Superior temporal gyrus (tissue), 1 donor: ENCODE data around the gene MAN2A2.
"Not testable (repeated sequence)": the region's sequence is repeated elsewhere in the genome, so short reads cannot be mapped to it uniquely, and the experiment has no call there.

Experiments used
- DNase-seq: peaks from one replicate; pipeline ENCODE4 v3.0.0-alpha.2; 2016; ENCODE audit errors: extremely low spot score

The MAN2A2 gene

DNA sequence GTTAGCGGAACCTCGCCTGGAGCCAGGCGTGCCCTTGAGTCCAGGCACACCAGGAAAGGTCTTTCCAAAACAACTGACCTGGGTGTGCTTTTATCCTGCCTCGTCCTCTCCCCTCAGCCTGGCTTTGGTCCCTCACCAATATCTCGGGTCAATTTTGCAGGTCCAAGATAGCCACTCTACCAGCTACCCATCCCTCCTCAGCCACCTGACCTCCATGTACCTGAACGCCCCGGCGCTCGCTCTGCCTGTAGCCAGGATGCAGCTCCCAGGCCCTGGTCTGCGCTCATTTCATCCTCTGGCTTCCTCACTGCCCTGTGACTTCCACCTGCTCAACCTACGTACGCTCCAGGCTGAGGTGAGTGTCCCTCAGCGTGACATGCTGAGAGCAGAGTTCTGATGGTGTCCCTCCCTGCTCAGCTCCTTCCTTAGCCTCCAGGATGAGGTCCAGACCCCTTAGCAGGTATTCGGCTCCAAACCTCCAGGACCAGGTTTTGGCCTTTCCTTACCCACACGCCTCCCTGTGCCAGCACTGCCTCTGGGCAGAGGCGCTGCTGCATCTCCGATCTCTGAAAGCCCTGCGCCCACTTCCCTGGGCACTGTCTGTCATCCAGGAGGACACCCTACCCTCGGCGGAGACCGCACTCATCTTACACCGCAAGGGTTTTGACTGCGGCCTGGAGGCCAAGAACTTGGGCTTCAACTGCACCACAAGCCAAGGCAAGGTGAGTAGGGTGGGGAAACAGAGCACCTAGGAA, 15.1 kb downstream of the MAN2A2 start:
- DNase-seq = no peak

DNA sequence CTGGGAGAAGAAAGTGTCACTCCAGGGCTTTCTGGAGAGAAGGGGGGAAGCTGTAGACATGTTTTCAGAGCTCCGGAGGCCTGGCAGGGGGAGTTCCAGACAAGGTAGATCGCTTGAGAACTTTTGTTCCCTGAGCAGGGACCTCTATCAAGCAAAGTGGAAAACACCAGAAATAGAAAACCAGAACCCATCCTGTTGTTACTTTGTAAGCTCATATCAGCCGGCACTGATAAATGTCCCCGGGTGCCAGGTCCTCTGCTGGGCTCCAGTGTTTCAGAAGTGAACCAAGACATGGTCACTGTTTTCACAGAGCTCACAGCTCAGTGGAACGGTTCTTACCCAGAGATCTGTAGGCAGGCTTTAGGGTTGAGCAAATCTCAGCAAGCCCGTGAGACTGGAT, 15.7 kb downstream of the MAN2A2 start:
- no peak for DNase-seq

DNA sequence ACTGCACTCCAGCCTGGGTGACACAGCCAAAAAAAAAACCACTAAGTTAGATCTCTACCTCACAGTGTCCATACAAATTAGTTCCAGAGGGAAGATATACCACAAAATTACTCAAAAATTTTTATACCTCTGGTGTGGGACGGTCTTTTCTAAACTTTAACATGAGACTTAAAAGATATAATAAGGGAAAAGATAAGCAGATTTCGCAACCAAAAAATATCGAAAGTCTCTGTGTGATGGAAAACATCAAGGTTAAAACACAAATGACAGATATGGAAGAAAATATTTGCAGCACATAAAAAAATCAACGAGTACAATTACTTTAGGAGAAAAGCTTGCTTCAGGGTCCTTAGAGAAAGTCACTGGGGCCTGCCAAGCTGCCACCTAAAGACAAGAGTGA, 18.8 kb downstream of the MAN2A2 start:
- DNase-seq = no peak

DNA sequence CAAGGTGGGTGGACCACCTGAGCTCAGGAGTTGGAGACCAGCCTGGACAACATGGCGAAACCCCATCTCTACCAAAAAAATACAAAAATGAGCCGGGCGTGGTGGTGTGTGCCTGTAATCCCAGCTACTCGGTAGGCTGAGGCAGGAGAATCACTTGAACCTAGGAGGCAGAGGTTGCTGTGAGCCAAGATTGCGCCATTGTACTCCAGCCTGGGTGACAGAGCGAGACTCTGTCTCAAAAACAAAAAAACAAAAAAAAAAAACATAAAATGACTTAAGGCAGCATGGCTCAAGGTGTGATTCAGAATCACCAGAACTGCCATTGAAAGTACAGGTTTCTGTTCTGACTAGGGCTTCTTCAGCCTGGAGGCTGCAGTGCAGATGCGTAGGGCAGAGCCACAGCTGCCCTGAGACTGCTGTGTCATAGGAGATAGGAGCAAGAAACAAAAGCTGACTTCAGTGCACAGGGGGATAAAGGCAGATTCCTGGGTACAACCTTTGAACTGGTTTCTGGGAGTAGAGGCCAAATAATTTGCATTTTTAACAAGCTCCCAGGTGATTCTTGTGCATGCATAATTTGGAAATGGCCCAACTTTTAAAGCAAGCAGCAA, 19.7 kb downstream of the MAN2A2 start:
- DNase-seq = not testable (repeated sequence)

DNA sequence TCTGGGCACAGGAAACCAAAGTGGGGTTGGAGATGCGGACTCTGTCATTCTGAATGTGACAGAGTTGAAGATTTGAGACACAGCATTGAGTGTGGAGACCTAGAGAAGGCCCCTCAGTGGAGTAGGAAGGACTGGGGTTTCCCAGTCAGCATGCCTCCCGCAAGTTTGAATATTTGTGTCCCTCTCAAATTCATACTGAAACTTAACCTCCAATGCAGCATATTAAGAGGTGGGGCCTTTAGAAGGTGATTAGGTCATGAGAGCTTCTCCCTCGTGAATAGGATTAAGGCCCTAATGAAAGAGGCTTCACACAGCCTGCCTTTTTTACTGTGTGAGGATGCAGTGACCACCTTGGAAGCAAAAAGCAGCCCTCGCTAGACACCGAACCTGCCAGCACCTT, 21.3 kb downstream of the MAN2A2 start:
- DNase-seq = no peak

DNA sequence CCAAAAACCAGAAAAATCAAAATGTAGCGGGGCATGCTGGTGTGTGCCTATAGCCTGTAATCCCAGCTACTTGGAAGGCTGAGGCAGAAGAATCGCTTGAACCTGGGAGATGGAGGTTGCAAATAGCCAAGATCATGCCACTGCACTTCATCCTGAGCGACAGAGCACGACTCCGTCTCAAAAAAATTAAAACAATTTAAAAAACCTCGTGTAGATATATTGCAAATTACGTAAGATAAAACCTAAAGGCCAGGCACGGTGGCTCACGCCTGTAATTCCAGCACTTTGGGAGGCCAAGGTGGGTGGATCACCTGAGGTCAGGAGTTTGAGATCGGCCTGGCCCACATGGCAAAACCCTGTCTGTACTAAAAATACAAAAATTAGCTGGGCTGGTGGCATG, 23.7 kb downstream of the MAN2A2 start:
- DNase-seq = not testable (repeated sequence)

DNA sequence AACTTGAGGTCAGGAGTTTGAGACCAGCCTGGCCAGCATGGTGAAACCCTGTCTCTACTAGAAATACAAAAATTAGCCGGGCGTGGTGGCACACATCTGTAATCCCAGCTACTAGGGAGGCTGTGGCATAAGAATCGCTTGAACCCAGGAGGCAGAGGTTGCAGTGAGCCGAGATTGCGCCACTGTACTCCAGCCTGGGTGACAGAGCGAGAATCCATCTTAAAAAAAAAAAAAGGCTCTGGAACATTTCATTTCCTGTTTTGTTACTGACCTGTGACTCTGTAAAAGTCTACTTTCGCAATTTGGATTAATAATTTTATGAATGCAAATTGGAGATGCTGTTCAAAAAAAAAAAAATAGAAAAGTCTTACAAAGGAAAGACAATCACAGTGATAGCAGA, 25.0 kb downstream of the MAN2A2 start:
- DNase-seq = not testable (repeated sequence)

DNA sequence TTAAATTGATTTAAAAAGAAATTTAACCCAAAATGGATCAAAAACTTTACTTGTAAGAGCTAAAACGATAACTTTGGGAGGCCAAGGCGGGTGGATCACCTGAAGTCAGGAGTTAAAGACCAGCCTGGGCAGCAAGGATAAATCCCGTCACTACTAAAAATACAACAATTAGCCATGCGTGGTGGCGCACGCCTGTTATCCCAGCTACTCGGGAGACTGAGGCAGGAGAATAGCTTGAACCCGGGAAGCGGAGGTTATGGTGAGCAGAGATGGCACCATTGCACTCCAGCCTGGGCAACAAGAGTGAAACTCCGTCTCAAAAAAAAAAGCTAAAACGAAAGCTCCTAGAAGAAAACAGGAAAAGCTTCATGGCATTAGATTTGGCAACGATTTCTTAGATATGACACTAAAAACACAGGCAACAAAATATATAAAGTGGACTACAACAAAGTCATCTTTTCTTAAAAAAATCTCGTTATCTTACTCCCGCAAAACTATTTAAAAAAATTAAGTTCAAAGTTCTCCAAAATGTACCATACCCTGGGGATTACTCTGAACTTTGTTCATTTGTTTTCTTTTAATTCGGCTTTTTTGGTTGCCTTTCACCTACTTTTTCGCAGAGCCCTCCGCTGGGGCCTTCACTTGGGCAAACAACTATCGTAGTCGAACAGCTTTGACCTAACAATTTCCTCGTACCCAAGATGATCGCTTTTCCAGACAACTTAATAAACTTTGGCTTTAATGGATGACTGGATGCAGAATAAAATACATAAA, 26.3 kb downstream of the MAN2A2 start:
- DNase-seq = no peak

DNA sequence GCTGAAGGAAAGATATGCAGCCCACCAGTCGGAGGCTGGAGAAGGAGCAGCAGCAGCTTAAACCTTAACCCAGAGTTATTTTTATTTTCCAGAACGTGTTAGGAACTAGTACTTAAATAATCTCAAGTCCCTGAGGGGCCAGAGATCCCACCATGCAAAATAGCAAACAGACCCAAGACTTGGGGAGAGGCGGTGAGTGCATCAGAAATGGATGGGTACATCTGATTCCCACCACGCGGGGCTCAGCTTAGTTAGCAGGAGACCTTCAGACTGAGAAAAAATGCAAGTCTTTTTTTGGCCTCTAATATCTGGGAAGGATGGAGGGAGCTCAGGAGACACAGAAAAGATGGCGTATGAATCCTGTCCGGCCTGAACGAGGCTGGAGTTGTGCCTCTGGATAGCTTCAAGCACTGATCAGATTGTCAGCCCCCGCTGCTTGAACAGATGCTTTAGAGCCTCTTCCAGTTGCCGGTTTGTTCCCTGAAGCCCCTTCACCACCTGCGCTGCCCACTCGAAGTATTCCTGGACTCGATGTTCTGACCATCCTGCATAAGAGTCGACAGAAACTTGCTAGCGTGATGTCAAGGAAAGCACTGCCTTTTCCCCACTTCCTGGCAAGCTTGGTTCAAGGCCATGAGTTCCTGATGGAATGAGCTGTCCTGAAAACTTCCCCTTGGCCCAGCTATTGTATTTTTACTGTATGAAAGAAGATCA, 27.9 kb downstream of the MAN2A2 start:
- DNase-seq = no peak

DNA sequence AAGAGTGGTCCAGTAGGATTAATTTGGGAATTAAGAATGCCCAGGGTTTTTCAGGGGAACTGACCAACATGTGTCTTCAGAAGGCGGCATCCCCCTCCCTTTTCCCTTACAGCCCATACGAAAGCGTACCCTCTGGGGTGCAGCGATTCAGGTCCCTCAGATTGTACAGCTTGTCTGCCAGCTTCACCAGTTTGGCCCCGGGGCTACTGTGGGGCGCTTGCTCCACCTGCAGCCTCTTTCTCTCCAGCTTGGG, 28.4 kb downstream of the MAN2A2 start:
- no peak for DNase-seq

DNA sequence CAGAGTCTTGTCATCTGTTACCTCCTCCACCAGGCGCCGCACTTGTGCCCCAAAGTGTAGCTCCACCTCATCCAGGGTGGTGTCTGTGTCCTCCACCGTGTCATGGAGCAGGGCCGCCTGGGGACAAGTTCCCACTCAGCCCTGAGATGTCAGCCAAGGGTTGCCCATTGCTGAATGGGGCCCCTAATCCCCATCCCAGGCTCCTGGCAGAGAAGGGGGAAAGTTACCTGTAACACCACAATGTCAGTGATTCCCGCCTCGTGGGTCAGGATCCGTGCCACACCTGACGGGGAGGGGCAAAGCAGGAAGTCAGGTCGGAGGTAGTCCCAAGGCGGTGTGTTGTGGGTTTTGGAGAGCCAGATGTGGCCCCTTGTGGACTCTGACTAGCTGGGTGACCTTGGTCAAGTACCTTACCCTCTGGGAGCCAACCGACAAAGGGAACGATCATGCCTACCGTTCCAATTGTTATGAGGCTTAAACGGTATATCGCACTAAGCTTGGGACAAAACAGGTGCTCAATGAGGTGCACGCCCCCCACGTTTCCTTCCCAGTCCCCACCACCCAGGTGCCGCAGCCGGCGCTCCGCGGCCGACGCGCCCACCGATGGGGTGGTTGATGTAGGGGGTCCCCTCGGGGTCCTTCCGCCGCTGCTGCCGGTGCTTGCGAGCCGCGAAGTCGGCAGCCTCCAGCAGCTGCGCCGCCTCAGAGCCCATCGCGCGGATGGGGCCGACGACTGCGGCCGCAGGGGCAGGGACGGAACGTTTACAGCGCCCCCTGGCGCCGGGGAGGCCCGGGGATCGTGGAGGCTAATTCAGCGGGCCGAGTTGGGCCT, 28.9 kb downstream of the MAN2A2 start, which contains the start of gene HDDC3:
Gene HDDC3 (minus strand): TSS at position 722 of the 832 bp plus-strand sequence. CDS start 9 bp downstream, at position 713.
- peak; percentile 91 for DNase-seq

DNA sequence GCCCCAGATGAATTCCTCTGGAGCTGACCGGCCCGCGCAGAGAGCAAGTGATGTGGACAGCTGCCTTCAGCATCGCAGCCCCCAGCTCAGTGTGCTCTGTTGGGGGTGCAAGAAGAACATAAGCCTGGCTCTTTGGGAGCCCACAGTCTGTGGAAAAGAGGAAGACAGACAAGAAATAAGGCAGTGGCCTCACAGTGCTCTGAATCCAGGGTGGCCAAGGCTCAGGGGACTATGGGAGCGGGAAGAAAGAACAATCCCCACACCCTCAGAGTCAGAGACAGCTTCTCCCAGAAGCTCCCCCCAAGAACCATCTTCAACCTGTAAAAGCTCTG, 29.5 kb downstream of the MAN2A2 start:
- no peak for DNase-seq

DNA sequence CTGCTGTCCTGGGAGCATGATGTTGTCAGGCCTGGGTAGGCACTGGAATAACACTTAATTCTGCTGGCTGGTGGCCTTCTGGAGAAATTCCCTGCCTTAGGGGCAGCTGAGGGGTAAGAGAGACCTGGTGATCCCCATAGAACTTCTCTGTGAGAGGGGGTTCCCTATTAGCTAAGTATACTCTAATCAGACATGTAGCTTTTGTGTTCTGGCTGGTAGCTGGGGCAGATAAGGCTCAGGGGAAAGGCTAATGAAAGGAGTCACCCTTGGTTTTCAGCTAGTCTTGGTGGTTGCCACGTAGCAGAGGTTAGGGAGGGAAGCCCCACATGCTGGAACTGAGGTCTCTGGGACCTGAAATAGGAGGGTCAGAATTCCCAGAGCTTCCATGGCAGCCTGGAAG, 30.2 kb downstream of the MAN2A2 start:
- DNase-seq = no peak

DNA sequence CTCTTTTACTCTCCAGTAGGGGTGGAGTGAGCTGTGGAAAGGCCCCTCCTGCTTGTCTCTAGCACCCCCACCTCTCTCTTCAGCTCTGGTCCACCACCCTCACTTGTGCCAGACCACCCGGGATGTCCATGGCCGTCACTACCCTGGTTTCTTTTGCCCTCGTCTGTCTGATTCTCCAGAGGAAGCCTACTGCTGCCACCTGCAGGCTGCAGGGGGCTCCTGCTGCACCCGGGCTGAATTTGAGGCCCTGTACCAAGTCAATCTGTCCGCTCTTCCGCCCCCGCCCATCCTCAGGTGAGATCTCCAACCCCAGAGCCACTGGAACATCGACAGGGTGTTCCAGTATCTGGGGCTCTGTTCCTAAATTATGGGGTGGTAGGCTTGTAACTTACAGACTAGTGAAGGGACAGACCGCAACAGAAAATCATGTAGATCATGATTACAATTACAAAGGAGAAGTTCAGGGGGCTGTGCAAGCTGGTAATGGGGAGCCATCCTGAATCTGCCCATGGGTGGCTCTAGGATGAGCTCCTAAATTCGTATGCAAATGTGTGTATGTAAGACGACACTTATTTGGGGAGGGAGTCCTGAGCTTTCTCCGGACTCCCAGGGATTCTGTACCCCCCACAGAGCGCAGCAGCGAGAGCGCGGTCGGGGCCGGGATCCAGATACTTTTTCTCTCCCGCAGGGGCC, 31.3 kb downstream of the MAN2A2 start:
- peak; percentile 90 for DNase-seq

DNA sequence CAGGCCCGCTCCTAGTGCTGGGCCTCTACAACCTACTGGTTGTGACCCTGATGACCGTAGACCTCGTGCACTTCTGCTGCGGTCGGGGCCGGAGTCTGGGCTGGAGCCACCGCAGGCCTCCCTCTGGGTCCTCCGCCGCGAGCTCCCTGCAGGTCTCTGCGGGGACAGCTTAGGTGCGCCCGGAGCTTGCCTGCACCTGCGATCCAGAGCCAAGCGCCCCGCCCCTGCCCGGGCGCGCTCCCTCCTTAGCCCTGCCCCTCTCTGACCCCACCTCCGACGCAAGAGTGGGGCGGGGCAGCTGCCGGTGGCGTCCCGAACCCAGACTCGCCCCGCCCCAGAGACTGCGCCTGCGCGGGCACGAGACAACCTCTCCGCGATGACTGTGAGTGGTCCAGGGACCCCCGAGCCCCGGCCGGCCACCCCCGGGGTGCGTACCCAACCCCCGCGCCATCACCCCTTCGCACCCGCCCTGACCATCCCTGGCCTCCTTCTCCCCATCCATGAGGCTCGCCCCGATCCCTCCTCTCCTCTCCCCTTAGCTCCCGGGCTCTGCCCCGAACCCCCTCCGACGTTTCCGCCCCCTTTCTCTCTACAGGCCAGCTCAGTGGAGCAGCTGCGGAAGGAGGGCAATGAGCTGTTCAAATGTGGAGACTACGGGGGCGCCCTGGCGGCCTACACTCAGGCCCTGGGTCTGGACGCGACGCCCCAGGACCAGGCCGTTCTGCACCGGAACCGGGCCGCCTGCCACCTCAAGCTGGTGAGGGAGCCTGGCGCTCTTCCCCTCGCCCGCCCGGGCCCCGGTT, 32.0 kb downstream of the MAN2A2 start, which contains the start of gene UNC45A:
Gene UNC45A (plus strand): TSS at position 337 of the 803 bp plus-strand sequence. CDS start 40 bp downstream, at position 377.
- DNase-seq = peak; percentile 86

DNA sequence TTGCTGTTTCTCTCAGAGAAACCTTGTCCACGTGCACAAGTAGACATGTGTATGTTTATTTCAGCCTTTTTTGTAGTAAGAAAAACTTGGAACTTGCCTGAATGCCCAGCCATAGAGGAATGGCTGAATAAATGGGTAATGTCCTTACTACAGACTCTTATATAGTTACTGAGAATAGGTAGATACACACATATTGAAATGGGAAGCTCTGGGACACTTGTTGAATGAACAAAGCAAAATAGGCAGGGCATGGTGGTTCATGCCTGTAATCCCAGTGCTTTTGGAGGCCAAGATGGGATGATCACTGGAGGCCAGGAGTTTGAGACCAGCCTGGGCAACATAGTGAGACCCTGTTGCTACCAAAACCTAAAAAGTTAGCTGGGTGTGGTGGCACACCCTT, 33.7 kb downstream of the MAN2A2 start:
- DNase-seq = no peak

DNA sequence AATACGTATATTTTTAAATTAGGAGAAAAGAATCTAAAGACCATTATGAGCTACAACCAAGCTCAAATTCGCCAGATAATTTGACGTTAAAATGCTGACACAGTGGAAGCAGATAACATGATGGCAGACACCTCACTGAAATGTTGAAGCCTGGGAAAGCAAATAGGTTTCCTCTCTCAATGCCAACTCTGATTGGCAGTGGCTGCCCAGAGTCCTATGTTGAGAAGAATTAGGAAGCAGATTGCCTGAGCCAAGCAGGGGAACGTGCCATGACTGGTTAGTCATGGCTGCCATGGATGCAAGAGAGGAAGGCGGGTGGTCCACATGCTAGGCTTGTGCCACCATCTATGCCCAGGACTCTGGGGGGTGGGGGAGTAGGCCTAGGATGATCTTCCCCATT, 35.2 kb downstream of the MAN2A2 start:
- no peak for DNase-seq

DNA sequence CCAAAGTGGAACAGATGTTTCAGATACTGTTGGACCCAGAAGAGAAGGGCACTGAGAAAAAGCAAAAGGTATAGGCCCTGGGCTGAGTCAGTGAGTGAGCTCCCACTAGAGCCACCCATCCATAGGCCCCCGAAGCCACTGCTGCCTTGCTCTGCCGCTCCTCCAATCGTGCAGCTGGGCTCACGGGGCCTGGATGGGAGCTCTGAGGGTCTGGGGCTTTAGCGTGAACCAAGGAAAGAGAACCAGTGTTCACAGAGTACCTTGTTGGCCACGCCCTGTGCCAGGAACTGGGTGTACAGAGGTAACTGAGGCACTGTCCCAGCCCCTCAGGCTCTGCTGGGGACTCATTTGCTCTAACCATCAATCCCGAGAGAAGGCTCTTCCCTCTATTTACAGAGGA, 36.7 kb downstream of the MAN2A2 start:
- DNase-seq = no peak

DNA sequence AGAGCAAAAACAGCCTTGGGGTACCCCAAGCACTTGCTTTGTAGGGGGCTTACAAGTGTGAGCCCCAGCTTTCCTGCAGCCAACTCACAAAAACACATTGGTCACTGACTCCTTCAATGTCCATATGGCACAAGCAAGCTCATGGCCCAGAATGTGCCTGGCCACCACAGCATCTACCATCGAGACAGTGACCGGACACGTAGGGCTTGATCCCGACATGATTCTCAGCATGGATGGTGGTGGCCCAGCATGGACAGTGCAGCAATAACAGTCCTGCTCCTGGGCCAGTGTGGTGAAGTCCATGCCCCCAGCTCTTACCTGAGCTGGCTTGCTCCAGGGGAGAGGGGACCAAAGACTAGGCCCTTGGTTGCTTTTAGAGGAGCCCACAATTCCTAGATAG, 37.9 kb downstream of the MAN2A2 start:
- DNase-seq = no peak
